HG02763 (cell line): Measurements from ENCODE around the gene RHOBTB1.
"Not testable (repeated sequence)": the region's sequence is repeated elsewhere in the genome, so short reads cannot be mapped to it uniquely, and the experiment has no call there.

Experiments
- ATAC-seq: cut with Tn5 transposase; IDR thresholded peaks from one replicate; pipeline ENCODE4 v1.9.1; 2021; ENCODE audit warnings: mild to moderate bottlenecking, moderate library complexity; ENCODE audit not compliant: unreplicated experiment

The RHOBTB1 gene

DNA sequence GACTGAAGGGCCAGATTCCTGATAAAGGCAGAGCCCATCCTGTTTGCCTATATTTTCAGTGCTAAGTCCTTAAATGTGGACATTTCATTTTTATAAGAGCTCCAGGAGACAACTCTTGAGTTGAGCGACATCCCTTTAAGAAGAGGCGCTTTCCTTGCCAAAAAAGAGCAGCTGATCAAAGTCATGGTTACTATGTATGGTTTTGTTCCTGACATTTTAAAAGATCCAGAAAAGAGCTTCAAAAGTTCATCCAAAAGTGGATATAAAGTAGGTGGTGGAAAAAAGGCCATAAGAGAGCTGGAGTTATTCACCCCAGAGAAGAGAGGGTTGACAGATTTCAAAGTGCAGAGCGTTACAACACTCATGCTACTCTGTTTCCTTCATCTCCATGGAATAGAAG lies 36.7 kb downstream of the RHOBTB1 start:
- no peak for ATAC-seq

DNA sequence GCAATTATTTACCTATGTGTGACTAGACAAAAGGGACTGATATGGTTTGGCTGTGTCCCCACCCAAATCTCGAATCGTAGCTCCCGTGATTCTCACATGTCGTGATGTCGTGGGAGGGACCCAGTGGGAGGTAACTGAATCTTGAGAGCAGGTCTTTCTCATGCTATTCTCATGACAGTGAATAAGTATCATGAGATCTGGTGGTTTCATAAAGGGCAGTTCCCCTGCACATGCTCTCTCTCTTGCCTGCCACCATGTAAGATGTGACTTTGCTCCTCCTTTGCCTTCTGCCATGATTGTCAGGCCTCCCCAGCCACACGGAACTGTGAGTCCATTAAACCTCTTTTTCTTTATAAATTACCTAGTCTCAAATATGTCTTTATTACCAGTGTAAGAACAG lies 37.2 kb downstream of the RHOBTB1 start:
- ATAC-seq = not testable (repeated sequence)

DNA sequence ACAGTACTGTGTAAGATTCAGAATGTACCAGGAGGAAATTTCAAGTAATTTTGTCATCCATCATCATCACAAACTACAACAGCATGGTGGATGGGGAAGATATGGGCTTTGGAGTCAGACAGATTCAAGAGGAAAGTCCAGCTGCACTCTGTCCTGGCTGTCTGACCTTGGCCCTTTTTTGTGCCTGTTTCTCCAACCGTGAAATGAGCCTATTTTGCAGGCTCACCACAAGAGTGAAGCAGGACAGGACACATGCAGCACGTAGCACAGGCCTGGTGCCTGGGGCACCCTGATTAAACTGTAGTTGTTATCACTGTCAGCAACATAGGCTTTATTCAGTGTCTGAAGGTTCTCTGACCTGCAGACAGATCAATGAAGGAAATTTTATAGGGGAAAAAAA lies 37.6 kb downstream of the RHOBTB1 start:
- ATAC-seq = no peak

DNA sequence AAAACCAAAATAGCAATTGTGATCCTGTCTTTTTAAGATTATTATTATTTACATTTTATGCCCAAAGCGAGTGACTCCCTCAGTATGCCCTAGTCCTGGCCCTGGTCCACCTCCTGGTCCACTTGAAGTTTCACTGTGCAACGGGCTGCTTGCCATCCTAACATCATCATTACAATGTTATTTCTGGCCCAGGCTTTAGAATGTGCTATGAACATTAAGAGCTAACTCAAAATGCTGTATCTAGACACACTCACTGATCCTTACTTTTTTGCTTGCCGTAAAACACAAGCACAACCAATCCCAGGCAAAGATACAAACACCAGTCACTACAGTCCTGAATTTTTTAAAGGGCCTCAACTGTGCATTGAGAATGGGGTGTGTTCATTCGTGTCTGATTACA lies 38.4 kb downstream of the RHOBTB1 start:
- no peak for ATAC-seq

DNA sequence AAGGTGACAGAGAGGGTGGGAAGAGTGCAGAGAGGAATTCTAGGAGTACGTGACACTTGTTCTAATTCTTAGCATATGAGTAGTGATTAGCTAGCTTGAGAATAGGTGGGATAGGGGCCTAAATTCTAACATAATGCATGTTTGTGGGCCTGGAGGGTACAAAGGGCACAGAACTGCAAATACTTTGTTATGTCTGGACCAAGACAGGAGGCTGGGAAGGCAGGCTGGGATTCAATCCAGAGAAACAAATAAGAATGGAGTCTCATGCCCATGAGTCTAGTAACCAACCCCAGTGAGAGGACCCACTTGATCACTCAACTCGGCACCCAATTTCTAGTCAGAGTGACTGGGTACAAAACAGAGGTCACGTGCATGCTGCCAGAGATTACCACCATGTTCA lies 40.9 kb downstream of the RHOBTB1 start:
- ATAC-seq = no peak

DNA sequence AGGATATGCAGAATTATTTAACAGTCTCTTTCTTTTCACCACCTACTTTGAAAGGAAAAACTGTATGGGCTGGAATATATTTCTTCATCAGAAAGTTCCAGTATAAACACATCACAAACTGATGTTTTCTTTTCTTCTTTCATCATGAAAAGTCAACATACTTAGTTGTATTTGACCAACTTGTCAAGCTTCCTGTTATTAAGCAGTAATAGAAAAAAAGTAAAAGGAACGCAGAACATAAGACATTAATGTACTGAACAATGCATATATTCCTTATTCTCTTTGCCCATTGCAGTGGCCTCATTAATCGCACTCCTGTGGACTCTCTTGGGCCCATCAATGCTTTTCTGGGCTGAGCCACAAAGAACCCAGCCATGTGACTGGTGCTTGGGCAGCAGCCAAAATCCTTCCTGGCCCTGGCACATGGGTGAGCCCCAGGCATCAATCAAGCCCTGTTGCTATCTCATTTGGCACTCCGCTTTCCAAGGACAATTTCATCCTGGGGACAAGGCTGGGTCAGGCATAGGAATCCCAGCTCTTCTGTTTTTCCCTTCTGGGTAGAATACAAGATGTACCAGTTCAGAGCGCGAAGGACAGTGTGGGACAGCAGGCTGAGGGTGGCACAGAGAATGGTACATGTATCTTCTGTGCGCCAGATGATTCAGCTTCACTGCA lies 42.3 kb downstream of the RHOBTB1 start:
- ATAC-seq = no peak

DNA sequence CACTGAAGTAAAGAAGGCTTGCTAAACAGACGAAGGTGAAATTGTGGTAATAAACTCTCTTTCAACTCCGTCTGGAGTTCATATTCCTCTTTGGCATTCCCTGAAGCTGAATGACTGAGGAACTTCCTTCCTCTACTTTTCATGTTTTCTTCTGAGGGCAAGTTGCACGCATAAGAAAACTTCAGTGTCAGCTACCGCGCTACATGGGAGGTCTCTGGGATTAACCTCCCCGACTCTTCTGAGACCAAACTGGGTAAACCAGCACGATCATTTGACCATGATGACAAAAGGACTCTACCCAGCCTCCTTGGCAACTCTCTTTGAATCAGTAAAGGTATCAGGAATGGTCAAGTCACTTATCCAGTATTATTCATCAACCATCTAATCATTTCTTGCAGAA lies 44.7 kb downstream of the RHOBTB1 start:
- ATAC-seq = no peak

GRCh38 chr10:60898321-60898720 lies 45.7 kb downstream of the RHOBTB1 start:
- ATAC-seq = no peak

DNA sequence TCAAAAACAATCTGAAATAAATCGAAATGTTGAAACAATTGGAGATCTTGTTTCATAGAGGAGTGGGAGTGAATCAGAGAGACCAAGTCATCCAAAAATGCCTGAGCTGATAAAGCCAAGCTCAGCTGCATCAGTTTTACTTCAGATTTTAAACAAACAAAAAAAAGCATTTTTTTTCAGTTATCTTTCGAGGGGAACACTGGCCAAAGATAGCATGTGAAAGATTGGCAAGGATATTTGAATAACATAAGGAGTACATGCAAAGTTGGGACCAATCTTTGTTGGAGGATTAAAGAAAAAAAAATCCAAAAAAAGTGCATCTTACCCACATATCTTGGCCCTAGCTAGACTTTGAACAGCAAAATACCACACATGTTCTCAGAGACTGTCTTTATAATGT lies 47.2 kb downstream of the RHOBTB1 start:
- no peak for ATAC-seq

- no peak for ATAC-seq
Measured at GRCh38 chr10:60896033-60896432, 48.0 kb downstream of the RHOBTB1 start.

GRCh38 chr10:60894786-60895185 lies 49.2 kb downstream of the RHOBTB1 start:
- ATAC-seq = no peak

- ATAC-seq = no peak
Measured at GRCh38 chr10:60893231-60893630, 50.8 kb downstream of the RHOBTB1 start.

DNA sequence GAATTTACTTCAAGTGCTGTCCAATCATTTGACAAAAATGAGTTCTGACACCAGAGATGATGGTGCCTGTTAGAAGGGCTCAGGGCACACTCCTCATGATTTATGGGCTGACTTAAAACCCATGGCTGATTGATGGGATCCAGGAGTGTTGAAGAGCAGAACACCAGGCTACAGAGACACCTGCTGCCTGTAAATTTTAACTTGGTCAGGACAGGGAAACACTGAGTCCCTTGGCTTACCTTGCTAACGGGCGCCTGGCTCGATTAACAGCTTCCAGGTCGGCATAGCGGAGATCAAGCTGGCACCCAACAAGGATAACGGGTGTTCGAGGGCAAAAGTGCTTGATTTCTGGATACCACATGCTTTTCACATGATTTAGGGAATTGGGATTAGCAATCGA lies 51.4 kb downstream of the RHOBTB1 start:
- no peak for ATAC-seq

DNA sequence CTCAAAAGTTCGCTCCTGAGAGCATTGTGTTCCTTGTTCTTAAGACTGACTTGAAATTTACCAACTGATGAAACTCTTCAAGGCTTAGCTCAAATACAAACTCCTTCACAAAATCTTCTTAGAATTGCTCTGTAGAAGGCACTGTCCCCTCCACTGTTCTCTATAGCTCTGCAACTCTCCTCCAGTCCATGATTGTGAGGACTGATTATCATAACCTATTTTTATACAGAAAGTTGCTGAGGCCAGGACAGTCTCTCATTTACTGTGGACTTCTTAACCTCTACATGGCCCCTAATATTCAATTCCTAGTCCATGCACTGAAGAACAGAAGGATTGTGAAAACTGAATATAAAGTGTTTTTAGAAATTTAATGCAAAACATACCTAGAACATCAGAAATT lies 53.2 kb downstream of the RHOBTB1 start:
- no peak for ATAC-seq

DNA sequence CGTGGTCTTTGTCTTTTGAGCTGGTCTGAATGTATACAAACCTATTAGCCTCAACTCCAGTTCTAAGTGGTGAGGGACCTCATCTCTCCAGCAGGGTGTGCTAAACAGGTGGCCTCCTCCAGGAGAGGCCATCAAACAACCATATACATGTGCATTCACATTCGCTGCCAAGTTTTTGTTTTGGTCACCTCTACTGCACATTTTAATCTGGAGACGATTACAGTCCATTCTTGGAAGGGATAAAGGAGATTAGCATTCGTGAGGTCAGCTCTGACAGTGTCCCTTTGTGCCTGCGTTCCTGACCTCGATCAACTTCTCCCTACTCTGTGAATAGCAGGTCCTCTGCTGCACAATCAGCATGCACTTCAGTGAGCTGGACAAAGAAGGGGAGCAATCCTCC lies 60.8 kb downstream of the RHOBTB1 start:
- no peak for ATAC-seq

DNA sequence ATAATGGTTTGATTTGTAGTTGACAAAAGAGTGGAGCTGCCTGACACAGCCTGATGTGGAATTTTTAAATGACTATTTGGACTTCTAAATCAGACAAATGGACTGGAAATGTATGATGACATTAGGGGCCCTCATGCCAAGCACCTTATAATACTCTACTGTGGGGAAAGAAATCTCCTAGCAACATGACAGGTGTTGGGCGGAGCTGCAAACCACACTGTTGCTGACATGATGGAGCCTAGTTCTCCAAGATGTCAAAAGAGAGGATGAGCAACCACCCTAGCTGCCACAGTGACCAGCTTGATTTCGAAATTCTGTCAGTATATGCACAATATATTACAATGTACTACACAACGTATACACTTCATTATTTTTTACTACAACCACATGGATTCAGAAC lies 65.8 kb downstream of the RHOBTB1 start:
- ATAC-seq = no peak

- ATAC-seq = no peak
Measured at GRCh38 chr10:60877777-60878120, 66.2 kb downstream of the RHOBTB1 start.

- ATAC-seq = no peak
Measured at GRCh38 chr10:60877061-60877776, 66.8 kb downstream of the RHOBTB1 start.

DNA sequence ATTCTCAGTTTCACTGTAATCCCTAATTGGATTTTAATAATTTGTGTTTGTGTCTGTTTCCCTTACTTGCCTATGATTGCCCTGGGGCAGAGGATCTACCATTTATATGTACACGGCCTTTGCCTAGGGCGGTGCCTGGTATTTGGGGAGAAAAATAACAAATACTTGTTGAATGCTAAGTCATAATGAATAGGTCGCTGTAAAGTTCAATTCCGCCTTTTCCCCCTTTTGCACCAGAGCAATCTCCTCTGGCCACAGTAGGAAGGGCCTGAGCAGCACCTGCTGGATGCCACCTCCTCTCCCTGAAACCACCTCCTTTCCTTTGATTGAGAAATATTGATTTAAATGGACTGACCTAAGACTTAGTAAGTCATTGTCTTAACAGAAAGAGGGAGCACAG lies 70.2 kb downstream of the RHOBTB1 start:
- ATAC-seq = no peak

- ATAC-seq = no peak
Measured at GRCh38 chr10:60872451-60872850, 71.5 kb downstream of the RHOBTB1 start.

DNA sequence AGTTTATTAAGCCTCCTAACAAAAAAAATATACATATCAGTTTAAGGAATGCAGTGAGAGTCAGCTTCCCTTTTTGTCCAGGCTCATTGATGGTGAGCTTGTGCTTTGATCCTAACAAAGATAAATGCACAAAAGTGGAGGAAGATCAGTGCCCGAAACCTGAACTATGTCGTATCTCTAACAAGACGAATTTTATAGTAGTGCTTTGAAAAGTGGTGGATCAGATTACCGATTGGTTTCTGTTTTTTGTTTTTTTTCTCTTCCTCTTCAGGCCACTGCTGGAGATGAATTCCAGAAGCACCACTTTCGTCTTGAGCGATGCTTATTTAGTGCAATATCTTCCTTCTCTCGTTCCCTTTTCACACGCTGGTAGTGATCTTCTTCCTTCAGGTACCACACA lies 72.8 kb downstream of the RHOBTB1 start:
- no peak for ATAC-seq

DNA sequence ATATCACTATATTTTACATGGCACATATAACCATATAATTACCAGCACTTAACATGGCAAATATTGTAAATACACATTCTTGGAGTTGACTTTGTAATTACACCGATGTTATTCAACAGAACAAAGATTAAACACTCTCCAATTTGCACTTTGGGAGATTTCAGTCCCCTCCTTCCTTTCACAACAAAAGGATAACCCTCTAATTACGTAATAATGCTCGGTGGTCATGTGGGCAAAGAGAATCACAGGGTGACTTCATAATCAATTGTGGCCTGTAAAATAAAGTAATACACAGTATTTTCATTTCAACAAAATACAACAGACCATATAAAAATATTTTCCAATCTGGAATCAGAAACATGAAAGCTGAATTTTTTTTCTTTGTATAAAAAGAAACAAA lies 73.2 kb downstream of the RHOBTB1 start:
- ATAC-seq = no peak

DNA sequence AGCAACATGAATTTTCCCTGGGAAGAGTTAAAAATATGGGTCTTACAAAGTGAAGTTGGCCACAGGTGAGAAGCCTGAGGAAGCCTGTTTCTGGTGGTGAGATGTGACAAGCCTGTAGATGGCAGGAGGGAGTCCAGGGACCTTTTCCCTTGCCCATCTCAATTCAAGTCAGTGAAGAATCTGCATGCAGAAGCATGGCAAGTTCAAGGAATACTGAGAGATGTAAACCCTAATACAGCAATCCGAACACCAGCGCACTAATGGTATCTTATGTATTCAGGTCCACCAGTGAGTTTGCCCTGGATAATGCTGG lies 73.6 kb downstream of the RHOBTB1 start:
- no peak for ATAC-seq
